GM12873 (cell line): ENCODE results near the gene DENND1A.

Experiments
- CTCF ChIP-seq: IDR thresholded peaks from 2 replicates; pipeline ENCODE4 v1.5.1; 2012; ENCODE audit warnings: low read depth, mild to moderate bottlenecking, moderate library complexity, low read length, control low read depth; ENCODE audit not compliant: insufficient read depth; ENCODE audit errors: missing control alignments

Gene DENND1A

GRCh38 chr9:123418506-123418905, 511.4 kb downstream of the DENND1A start:
- no peak for TF ChIP-seq CTCF

- no peak for TF ChIP-seq CTCF
Measured at GRCh38 chr9:123418052-123418430, 511.9 kb downstream of the DENND1A start.

- TF ChIP-seq CTCF: no peak
Measured at GRCh38 chr9:123417289-123418051, 512.5 kb downstream of the DENND1A start.

GRCh38 chr9:123416176-123416575, 513.8 kb downstream of the DENND1A start:
- TF ChIP-seq CTCF: no peak

- TF ChIP-seq CTCF: no peak
Measured at GRCh38 chr9:123414936-123415930, 514.7 kb downstream of the DENND1A start.

GRCh38 chr9:123414204-123414603, 515.7 kb downstream of the DENND1A start:
- TF ChIP-seq CTCF: no peak

- no peak for TF ChIP-seq CTCF
Measured at GRCh38 chr9:123412171-123412820, 517.6 kb downstream of the DENND1A start.
